Measurements from ENCODE around the gene OR4D11.
"Not testable (repeated sequence)": the region's sequence is repeated elsewhere in the genome, so short reads cannot be mapped to it uniquely, and the experiment has no call there.

The OR4D11 gene

DNA sequence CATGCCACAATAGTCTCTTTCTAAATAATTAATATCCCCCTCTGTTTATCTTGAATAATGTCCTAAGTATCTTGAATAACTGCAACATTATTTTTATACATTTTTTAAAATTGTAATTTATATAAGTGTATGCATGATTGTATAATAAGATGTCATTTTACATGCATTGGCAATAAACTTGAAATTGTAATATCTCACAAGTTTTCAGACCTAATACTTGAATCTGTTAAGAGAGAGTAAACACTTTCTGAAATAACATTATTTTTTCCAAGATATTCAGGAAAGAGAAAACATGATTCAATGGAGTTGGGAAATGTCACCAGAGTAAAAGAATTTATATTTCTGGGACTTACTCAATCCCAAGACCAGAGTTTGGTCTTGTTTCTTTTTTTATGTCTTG, at the start of gene OR4D11:
Gene OR4D11, plus strand, starts transcription at position 301 of the 400 bp plus-strand sequence. Its CDS starts 0 bp downstream, at position 301.
- in situ Hi-C loops (cut with HindIII; ENCODE audit: low pct_unique_long_range_greater_than_20kb, low sequenced_read_pairs), result no loop called here
- no peak for TF ChIP-seq JUND (IDR thresholded peaks at IDR 0.05; ENCODE audit: low read depth)

DNA sequence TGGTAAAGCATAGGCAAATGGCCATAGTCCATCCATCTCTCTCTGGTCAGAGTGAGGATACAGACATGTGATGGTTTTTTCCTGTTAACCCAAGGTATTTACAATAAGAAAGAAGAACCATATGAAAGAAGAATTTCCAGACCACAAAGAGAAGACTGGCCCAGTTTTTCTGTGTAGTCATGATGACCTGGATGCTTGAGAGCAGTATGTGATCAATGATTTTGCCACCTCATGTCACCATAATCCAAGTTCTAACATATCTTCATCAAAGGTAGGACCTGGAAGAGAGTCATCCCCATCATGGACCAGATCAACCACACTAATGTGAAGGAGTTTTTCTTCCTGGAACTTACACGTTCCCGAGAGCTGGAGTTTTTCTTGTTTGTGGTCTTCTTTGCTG, 46.7 kb upstream of the OR4D11 start, which contains the start of gene OR4D6:
Gene OR4D6, plus strand, starts transcription at position 301 of the 400 bp plus-strand sequence. Its CDS starts 0 bp downstream, at position 301.
- no peak for DNase-seq (ENCODE audit: low read depth in 1 of 2, low spot score in 1 of 2)
- in situ Hi-C loops (cut with HindIII; ENCODE audit: low pct_unique_long_range_greater_than_20kb, low sequenced_read_pairs), result no loop called here
- no peak for TF ChIP-seq JUND (IDR thresholded peaks at IDR 0.05; ENCODE audit: low read depth)

More for the DNA sequence above, at the start of gene OR4D11:
- DNase-seq (ENCODE audit: low read depth in 1 of 2, low spot score in 1 of 2), result no peak

DNA sequence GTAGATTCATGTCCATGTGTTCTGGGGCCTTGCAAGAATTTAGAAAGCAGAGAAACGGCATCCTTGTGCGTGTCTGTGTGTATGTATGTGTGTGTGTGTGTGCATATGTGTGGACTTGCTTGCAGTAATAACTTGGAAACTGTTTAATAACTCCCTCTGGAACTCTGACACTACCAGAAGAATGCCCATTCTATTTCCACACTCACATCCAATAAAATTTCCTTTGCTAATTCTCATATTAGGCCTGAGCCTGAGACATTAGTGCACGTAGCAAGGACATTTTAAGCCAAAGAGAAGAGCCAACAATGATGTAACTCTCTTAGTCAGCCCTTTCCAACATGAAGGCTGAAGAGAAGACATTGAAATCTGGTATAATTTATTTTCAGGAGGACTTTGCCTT, 43.5 kb upstream of the OR4D11 start:
- no peak for TF ChIP-seq JUND (IDR thresholded peaks at IDR 0.05; ENCODE audit: low read depth)
- in situ Hi-C loops (cut with HindIII; ENCODE audit: low pct_unique_long_range_greater_than_20kb, low sequenced_read_pairs), result no loop called here
- DNase-seq (ENCODE audit: low read depth in 1 of 2, low spot score in 1 of 2), result no peak

DNA sequence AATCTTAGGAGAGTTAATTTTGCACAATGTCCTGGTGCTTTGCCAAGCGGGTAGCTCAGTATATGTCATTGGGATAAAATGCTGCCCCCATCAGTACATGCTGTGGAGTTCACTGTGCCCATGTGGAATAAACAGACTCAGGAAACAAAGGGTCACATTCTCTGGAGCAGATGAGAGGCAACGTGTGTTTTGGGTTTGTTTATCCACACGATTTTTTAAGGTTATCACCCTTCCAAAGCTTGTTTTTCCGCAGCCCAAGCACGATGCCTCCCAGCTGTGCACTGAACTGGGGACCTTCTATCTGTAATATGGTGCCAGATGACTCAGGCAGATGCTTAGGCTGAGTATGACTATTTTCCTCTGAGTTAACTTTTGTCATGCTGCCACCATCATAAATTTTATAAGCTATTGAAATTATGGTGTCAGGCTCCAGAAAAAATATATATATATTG, 40.2 kb upstream of the OR4D11 start:
- no peak for TF ChIP-seq JUND (IDR thresholded peaks at IDR 0.05; ENCODE audit: low read depth)
- DNase-seq (ENCODE audit: low read depth in 1 of 2, low spot score in 1 of 2), result no peak
- in situ Hi-C loops (cut with HindIII; ENCODE audit: low pct_unique_long_range_greater_than_20kb, low sequenced_read_pairs), result no loop called here

DNA sequence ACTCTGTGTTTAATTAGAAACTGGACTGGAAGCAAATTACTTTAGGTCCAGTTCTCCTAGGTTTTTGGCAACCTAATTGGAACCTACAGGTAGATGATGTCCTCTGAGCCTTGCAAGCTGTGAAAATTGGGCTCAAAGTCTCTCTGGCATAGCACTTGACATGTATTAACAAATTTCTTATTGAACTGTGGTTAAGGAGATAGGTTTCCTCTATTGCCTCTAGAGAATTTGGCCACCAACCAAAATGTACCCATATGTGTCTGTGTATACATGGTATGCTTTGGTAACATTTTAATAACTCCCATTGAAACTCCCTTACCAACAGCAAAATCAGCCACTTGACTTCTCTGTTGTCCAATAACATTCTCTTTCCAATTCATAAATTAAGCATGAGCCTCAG, 30.4 kb upstream of the OR4D11 start, which contains the start of gene OR4D10:
Gene OR4D10, plus strand, starts transcription at position 301 of the 400 bp plus-strand sequence. CDS start 4,115 bp downstream, outside the sequence.
- no peak for DNase-seq (ENCODE audit: low read depth in 1 of 2, low spot score in 1 of 2)
- no peak for TF ChIP-seq JUND (IDR thresholded peaks at IDR 0.05; ENCODE audit: low read depth)
- in situ Hi-C loops (cut with HindIII; ENCODE audit: low pct_unique_long_range_greater_than_20kb, low sequenced_read_pairs), result no loop called here

DNA sequence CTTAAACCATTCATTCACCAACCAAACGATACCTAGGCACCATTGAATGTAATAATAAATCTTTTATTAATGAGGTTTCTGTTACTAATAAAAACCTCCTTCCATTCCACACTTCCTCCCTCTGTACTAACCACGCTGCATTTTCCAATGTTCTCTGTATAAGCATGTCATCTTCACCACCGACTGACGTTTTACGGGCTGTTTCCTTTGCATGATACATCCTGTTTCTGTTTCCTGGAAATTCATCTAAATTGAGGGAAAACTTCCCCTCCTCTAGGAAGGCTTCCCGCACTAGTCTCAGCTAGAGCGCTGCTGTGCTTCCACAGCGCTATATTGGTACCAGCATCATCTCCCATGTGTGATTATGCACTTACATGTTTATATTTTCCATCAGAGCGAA, 28.2 kb upstream of the OR4D11 start:
- in situ Hi-C loops (cut with HindIII; ENCODE audit: low pct_unique_long_range_greater_than_20kb, low sequenced_read_pairs), result no loop called here
- no peak for DNase-seq (ENCODE audit: low read depth in 1 of 2, low spot score in 1 of 2)
- no peak for TF ChIP-seq JUND (IDR thresholded peaks at IDR 0.05; ENCODE audit: low read depth)

DNA sequence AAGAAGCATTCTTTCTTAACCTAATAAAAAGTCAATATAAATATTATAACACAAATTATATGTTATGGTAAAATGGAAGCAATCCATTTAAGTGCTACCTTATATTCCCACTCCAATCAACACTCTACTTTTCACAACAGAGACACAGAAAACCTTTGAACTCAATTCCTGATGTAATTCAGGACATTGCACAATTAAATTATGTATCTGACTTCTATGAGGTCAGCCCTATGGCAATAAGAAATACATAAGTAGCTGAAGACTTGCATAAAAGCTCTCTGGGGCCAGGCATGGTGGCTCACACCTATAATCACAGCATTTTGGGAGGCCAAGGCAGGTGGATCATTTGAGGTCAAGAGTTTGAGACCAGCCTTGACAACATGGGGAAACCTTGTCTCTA, 23.5 kb upstream of the OR4D11 start:
- TF ChIP-seq JUND (IDR thresholded peaks at IDR 0.05; ENCODE audit: low read depth), result no peak
- in situ Hi-C loops (cut with HindIII; ENCODE audit: low pct_unique_long_range_greater_than_20kb, low sequenced_read_pairs), result no loop called here
- no peak for DNase-seq (ENCODE audit: low read depth in 1 of 2, low spot score in 1 of 2)

DNA sequence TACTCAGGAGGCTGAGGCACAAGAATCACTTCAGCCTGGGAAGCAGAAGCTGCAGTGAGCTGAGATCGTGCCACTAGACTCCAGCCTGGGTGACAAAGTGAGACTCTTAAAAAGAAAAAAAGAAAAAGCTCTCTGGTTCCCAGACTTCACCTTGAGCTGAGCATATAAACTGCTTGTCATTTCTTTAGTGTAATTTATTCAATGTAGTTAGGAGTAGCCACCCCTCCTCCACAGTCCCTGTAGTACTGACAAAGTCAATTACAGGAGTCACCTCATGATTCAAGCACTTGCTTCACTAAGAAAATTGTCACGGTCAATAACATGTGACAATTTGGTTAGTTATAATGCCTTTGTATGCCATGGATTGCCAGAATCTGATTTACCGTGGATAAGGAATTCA, 23.0 kb upstream of the OR4D11 start:
- no peak for DNase-seq (ENCODE audit: low read depth in 1 of 2, low spot score in 1 of 2)
- no peak for TF ChIP-seq JUND (IDR thresholded peaks at IDR 0.05; ENCODE audit: low read depth)
- in situ Hi-C loops (cut with HindIII; ENCODE audit: low pct_unique_long_range_greater_than_20kb, low sequenced_read_pairs), result no loop called here

DNA sequence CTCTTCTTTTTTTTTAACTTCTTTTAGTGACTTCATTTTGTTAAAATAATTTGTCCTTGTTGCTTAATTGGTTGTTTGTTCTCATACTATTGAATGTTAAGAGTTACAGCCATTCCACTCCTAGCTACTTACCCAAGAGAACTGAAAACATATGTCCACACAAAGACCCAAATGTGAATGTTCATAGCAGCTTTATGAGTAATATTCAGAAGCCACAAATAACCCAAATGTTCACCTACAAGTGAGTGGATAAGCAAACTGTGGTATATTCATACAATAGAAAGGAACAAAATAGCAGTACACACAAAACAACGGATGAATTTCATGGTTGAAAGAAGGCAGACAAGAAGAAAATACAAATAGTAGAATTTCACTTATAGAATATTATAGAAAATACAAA, 1.4 kb upstream of the OR4D11 start:
- no peak for TF ChIP-seq JUND (IDR thresholded peaks at IDR 0.05; ENCODE audit: low read depth)
- DNase-seq (ENCODE audit: low read depth in 1 of 2, low spot score in 1 of 2), result no peak
- in situ Hi-C loops (cut with HindIII; ENCODE audit: low pct_unique_long_range_greater_than_20kb, low sequenced_read_pairs), result no loop called here

DNA sequence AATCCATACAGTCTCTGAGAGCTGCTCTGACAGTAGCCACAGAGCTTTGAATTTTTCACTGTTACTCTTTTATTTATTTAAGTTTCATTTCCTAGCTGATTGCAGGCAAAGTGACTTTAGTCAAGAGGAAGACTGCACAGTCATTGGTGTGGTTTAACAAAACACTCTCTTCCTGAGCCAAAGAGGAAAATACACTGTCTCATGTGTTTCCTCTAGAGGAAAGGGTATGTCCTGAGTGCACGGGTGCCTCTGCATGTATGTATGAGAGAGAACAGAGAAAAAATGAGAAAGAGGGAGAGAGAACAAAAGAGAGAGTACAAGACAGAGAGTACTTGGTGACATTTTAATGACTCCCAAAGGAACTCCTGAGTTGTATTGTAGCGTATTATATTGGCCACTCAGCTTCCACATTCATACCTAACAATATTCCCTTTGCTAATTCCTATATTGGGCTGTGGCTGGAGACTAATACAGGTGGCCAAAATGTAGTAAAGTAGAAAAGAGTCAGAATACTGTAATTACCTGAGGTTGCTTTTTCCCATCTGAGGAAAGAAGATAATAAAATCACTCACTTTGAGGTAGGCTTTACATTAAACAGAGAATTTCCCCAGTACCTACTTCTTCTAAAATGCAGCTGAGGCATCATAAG, 7.7 kb downstream of the OR4D11 start, which contains the start of gene OR4D9:
Gene OR4D9, plus strand, starts transcription at position 599 of the 649 bp plus-strand sequence. CDS start 3,374 bp downstream, outside the sequence.
- no peak for DNase-seq (ENCODE audit: low read depth in 1 of 2, low spot score in 1 of 2)
- in situ Hi-C loops (cut with HindIII; ENCODE audit: low pct_unique_long_range_greater_than_20kb, low sequenced_read_pairs), result no loop called here
- no peak for TF ChIP-seq JUND (IDR thresholded peaks at IDR 0.05; ENCODE audit: low read depth)

DNA sequence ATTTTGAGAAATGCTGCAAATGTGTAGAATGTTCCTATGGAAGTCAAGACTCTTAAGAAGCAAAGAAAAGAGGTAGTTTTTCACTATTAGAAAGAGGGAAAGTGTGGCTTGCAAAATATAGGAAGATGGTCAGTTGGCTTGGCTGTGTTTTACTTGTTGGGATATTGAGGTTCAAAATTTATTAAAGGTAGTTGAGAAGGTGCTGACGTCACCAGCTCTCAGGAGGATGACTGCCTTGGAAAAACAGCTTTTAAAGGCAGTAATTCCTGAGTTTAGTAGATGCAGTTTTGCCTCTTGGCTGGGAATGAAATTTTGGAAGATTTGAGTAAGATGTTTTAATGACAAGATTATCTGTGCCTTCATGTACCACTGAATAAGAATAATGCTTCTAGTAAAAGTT, 8.3 kb downstream of the OR4D11 start:
- TF ChIP-seq JUND (IDR thresholded peaks at IDR 0.05; ENCODE audit: low read depth), result no peak
- DNase-seq (ENCODE audit: low read depth in 1 of 2, low spot score in 1 of 2), result no peak
- in situ Hi-C loops (cut with HindIII; ENCODE audit: low pct_unique_long_range_greater_than_20kb, low sequenced_read_pairs), result no loop called here

DNA sequence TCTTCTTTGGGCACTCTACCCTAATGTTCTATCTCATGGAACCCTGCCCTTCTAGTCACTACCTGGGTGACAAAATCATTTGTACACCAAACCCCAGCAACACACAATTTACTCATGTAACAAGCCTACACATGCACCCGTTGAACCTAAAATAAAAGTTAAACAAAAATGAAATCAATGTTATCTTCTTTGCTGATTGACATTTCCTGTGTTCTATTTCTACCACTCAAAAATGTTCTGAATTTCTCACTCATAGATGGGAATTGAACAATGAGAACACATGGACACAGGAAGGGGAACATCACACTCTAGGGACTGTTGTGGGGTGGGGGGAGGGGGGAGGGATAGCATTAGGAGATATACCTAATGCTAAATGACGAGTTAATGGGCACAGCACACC, 16.8 kb downstream of the OR4D11 start:
- in situ Hi-C loops (cut with HindIII; ENCODE audit: low pct_unique_long_range_greater_than_20kb, low sequenced_read_pairs); DNase-seq (ENCODE audit: low read depth in 1 of 2, low spot score in 1 of 2): not testable (repeated sequence)

DNA sequence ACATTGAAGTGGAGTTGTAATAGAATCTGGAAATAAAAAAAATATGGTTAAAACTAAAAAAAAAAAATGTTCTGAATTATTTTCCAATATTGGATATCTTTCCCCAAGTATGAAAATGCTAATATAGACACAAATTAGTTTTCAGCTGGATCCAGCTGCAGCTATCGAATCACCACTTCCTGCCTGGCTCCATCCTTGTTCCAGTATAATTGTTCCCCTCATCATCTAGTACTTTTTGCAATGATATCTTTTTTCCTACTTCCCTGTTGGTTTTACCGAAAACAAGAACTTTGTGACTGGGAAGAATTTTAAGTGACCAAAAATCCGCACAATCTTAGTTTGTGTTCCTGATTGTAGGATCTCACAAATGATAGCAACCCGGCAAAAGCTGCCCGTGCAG, 17.4 kb downstream of the OR4D11 start:
- TF ChIP-seq JUND (IDR thresholded peaks at IDR 0.05; ENCODE audit: low read depth), result no peak
- DNase-seq (ENCODE audit: low read depth in 1 of 2, low spot score in 1 of 2), result no peak
- in situ Hi-C loops (cut with HindIII; ENCODE audit: low pct_unique_long_range_greater_than_20kb, low sequenced_read_pairs), result no loop called here

DNA sequence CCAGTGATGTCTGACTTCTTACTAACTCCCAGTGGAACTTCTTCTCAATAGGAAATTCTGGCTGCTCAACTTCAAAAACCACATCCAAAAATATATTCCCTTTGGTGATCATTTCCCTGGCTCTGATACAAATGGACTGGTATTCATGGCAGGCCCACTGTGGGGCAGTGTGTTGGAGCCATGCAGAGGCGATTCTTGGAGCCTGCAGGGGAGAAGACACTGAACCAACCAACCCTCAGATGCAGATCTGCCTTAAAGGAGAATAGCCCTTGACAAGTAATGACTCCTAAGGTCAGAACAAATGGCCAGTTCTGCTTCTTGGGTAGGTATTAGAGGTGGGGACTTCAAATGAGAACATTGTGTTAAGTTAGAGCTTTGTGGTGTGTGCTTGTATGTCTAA, 20.2 kb downstream of the OR4D11 start:
- peak in 1 of 2 experiments; percentile 36 for DNase-seq (ENCODE audit: low read depth in 1 of 2, low spot score in 1 of 2)
- in situ Hi-C loops (cut with HindIII; ENCODE audit: low pct_unique_long_range_greater_than_20kb, low sequenced_read_pairs), result no loop called here

More for the DNA sequence above, 20.2 kb downstream of the OR4D11 start:
- no peak for TF ChIP-seq JUND (IDR thresholded peaks at IDR 0.05; ENCODE audit: low read depth)

Measured in T47D (cell line).